ENCODE measurements around the gene MARCHF5.

The MARCHF5 gene

DNA sequence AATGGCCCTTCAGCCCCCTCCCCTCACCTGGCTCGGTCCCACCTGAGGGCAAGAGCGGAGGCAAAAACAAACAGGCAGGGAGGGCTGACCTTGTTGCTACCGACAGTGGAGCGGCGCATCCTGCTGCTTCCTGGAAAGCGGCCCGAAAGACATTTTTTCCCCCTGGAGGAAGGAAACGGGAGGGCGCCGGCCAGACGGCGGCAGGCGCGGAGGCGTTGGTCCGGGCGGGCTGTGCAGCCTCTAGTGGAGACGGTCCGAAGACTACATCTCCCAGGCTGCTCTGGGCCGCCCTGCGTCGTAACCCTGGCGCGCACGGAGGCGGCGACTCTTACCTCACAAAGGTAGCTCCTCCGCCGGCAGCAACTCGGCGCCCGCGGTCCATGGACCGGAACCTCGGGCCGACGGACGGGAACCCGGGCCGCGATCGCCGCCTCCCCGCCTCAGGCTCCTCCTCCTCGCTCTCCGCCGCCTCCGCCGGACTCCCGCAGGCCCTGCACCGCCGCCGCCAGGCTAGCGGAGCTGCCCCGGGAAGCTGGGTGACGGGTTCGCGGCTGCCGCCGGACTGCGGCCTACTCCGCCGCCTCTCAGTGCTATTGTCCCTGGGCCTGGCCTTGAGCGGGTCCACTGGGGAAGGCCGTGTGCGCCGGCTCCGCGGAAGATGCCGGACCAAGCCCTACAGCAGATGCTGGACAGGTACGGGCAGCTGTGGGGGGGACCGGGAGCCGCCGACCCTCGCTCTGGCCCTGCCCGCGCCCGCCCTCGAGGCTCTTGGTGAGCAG, at the start of gene MARCHF5, which contains the start of gene CPEB3:
MARCHF5 (plus strand) TSS at position 331 of the 779 bp plus-strand sequence; CDS start at position 659, 328 bp downstream.
CPEB3 (minus strand) TSS at position 242 of the 779 bp plus-strand sequence. CDS start 50,728 bp downstream, outside the sequence.
- DNase-seq (ENCODE audit: low read depth): peak; percentile 85

DNA sequence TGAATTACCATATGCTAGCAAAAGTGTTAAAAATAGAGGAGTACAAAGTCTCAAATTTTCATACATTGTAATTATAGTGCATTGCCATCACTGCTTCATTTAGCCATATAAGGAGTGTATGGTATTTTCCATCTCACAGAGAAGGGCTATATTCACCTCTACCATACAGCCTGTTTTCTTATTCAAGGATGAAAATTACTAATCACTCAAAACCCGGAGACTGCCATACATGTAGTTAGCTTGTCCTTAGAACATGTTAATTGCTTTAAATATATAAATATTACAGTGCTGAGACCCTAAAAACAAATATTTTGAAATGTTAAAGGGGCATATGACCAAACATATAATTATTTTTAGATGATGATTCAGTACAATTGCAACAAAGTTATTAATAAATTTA, 49.5 kb upstream of the MARCHF5 start:
- DNase-seq (ENCODE audit: low read depth): no peak

GRCh38 chr10:92242380-92242779, 48.6 kb upstream of the MARCHF5 start:
- no peak for DNase-seq (ENCODE audit: low read depth)

DNA sequence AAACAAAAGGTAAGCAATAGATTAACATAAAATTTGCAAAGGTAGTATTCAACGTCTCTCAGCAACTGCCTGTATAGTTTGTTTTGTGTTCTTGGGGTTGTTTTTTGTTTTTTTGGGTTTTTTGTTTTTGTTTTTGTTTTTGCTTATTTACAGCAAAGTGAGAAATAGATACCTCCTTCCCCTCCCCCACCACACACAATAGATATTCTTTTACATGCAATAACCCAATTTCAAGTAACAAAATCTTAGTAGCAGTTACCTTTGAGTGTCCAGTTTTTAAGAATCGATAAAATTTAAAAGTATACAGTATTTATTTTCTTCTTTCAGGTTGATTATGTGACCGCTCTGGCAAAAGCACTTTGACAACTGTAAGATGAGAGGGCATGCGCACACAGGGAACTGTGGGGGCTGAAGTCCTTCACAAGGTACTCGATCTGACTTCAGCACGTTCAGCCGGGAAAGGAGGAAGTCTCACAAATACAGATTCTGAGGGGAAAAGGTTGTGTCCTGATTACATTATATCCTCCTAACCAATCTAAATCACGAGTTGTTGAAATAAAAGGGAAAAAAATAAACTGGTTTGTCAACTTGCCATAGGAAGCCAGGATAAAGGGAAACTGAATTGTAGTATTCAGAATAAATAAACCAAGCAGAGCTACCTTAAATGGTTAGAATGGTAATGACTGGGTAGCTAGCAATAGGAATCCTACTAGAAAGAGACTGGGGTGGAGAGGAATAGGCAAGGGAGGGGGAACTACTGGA, 47.9 kb upstream of the MARCHF5 start:
- DNase-seq (ENCODE audit: low read depth): peak; percentile 23

DNA sequence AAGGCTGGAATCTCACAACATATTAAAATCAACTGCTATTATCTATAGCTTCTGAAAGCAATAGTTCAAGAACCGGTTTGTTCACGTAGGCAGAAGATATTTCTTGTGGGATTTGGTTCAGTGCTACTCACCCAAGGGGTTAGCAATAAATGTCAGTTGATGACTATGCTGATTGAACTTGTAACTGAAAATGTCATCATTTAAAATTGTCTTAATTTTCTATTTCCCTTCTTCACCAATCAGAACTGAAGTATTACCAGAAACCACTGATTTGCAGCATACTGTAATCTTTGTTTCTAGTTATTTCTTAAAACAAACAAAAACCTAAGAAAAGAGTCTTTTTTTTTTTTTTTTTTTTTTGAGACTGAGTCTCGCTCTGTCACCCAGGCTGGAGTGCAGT, 46.2 kb upstream of the MARCHF5 start:
- no peak for DNase-seq (ENCODE audit: low read depth)

DNA sequence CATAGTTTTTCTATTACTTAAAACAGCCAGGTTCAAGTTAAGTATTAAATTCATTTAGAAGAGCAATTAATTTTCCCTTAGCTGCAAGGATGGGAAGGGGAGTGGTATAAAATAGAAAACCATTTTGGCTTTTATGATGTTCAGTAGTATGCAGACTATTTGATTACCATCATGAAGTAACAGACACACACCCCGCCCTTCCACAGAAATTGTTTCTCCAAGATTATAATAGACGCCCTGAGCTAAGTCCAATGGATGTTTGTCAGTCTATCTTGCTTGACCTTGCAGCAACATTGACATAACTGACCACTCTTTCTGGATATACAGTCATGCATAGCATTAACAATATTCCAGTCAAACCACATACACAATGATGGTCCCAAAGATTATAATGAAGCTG, 42.4 kb upstream of the MARCHF5 start:
- DNase-seq (ENCODE audit: low read depth): no peak

GRCh38 chr10:92263396-92263795, 27.6 kb upstream of the MARCHF5 start:
- DNase-seq (ENCODE audit: low read depth): no peak

GRCh38 chr10:92264249-92264648, 26.7 kb upstream of the MARCHF5 start:
- no peak for DNase-seq (ENCODE audit: low read depth)

- no peak for DNase-seq (ENCODE audit: low read depth)
Measured at GRCh38 chr10:92265687-92266258, 25.2 kb upstream of the MARCHF5 start.

GRCh38 chr10:92267343-92267742, 23.6 kb upstream of the MARCHF5 start:
- no peak for DNase-seq (ENCODE audit: low read depth)

GRCh38 chr10:92268748-92269147, 22.2 kb upstream of the MARCHF5 start:
- no peak for DNase-seq (ENCODE audit: low read depth)

DNA sequence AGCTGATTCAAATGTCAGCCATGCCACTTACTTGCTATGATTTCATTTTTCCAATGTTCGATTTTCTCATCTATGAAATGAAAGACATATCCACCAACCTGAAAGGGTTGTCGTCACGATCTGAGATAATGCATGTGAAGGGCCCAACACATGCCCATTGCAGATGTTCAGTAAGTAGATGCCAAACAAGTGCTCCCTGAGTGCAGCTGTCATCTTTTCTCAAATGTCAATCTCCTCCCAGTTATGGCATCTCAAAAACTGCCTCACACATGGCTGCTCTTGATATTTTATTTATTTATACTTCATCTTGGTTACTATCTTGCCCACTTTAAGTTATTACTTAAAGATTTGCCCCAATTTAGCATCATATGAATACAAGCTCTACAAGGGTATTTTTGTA, 16.9 kb upstream of the MARCHF5 start:
- DNase-seq (ENCODE audit: low read depth): no peak

GRCh38 chr10:92278996-92279696, 11.8 kb upstream of the MARCHF5 start:
- no peak for DNase-seq (ENCODE audit: low read depth)

- DNase-seq (ENCODE audit: low read depth): no peak
Measured at GRCh38 chr10:92284112-92284704, 6.8 kb upstream of the MARCHF5 start.

GRCh38 chr10:92290076-92290836, 711 bp upstream of the MARCHF5 start:
- DNase-seq (ENCODE audit: low read depth): peak; percentile 7

GRCh38 chr10:92291616-92291865, 574 bp downstream of the MARCHF5 start:
- DNase-seq (ENCODE audit: low read depth): no peak

- DNase-seq (ENCODE audit: low read depth): peak; percentile 6
Measured at GRCh38 chr10:92291921-92292845, 1.2 kb downstream of the MARCHF5 start.

- DNase-seq (ENCODE audit: low read depth): no peak
Measured at GRCh38 chr10:92298487-92298886, 7.5 kb downstream of the MARCHF5 start.

DNA sequence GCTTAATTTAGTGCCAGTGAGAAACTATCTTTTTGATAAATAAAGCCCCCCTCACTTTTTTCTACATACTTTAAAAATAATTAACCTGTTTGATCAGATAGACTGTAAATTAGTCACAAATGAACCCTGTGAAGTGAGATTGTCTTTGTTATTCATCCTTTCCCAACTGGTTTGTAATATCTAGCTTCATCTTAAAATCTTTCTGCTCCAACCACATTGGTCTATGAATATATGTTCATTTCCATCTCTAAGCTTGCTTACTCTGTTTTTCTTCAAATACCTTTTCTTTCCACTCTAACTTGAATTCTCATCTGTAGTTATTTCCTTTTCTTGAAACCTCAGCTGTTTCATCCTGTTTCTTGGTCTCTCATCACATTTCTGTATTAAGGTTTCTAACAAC, 12.1 kb downstream of the MARCHF5 start:
- DNase-seq (ENCODE audit: low read depth): no peak

DNA sequence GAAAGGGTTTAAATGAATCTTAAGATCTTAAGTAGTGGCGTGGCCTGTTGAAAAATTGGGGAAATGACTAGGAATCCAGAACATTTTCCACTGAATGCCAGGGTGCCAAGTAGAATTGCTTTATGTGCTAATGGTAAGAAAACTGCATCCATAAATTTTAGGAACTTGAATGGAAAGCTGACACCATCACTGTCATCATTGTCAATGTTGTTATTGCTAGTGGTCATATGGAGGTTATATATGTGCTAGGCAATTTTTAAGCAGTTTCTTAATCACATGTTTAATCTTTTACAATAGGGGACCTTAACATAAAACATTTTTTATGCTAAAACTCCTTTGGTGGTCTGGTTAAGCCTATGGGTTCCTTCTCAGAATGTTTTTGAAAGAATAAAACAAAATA, 13.1 kb downstream of the MARCHF5 start:
- DNase-seq (ENCODE audit: low read depth): no peak
